B cell (primary cell): Measurements from ENCODE around the gene HS6ST2. TPM values are rescaled to one million over a fixed set of nuclear protein-coding genes. Genes with fewer than 3 reads are reported as not detected.
A peak's percentile ranks its signal among the peaks of the same experiment; 100 is the strongest.

Experiments
- ATAC-seq: fragments of 200-7000 bp; cut with Tn5 transposase; one replicate; pipeline ENCODE4 v1.10.0; 2021; ENCODE audit warnings: low read depth, mild to moderate bottlenecking, moderate number of reproducible peaks, moderate library complexity
- CTCF ChIA-PET: fragments of 350-600 bp; sonication (Branson Sonifier 250); formaldehyde crosslinking; loops from one replicate; lab custom pipeline; 2021; ENCODE audit warnings: antibody characterized with exemption, inconsistent platforms; lab: Charles Lee
- POLR2A ChIA-PET: fragments of 350-600 bp; sonication (Branson Sonifier 250); formaldehyde crosslinking; loops from one replicate; lab custom pipeline; 2021; ENCODE audit warnings: antibody characterized with exemption; lab: Charles Lee
- DNase-seq: peaks from one replicate; pipeline ENCODE4 v3.0.0; 2013
- H2AFZ ChIP-seq: 2 replicates; pipeline ENCODE4 v1.6.1; 2012; ENCODE audit warnings: mild to moderate bottlenecking, low read depth, low read length; ENCODE audit not compliant: insufficient read depth, poor library complexity, severe bottlenecking
- H3K27ac ChIP-seq, 2 donors: 1 replicate in 1 of 2; 2 replicates in 1 of 2; pipeline ENCODE4 v1.5.1; 2012 to 2013; ENCODE audit warnings: low read length in 2 of 2, mild to moderate bottlenecking in 2 of 2, moderate library complexity in 1 of 2
- H3K27me3 ChIP-seq, 4 experiments: fragments of 200-600 bp in 1 of 4; sonication (generic) in 1 of 4; replicated peaks in 1 of 4; 1 replicate in 2 of 4; 2 replicates in 2 of 4; pipeline versions ENCODE4 v1.6.1 to v1.7.0; 2013 to 2016; ENCODE audit warnings: low read length in 3 of 4, mild to moderate bottlenecking in 2 of 4, mixed read lengths in 1 of 4, moderate library complexity in 1 of 4; ENCODE audit not compliant: insufficient read depth in 4 of 4, control insufficient read depth in 3 of 4; ENCODE audit errors: control extremely low read depth in 1 of 4
- H3K36me3 ChIP-seq, 2 experiments: replicated peaks in 1 of 2; 1 replicate in 1 of 2; 2 replicates in 1 of 2; pipeline versions ENCODE4 v1.6.1 to v1.7.1; 2013; ENCODE audit warnings: low read length in 1 of 2; ENCODE audit not compliant: insufficient read depth in 2 of 2, control insufficient read depth in 1 of 2; ENCODE audit errors: control extremely low read depth in 1 of 2, extremely low read depth in 1 of 2
- H3K4me1 ChIP-seq, 2 donors: fragments of 200-600 bp in 1 of 2; sonication (generic) in 1 of 2; 1 replicate in 1 of 2; 2 replicates in 1 of 2; pipeline versions ENCODE4 v1.5.1 to v1.6.1; 2013 to 2017; ENCODE audit warnings: low read length in 2 of 2; ENCODE audit not compliant: control insufficient read depth in 2 of 2, insufficient read depth in 2 of 2
- H3K4me2 ChIP-seq: replicated peaks from 2 replicates; pipeline ENCODE3; 2012; ENCODE audit warnings: mild to moderate bottlenecking, low read depth, low read length; ENCODE audit not compliant: poor library complexity, severe bottlenecking
- H3K4me3 ChIP-seq, 5 experiments: fragments of 200-600 bp in 1 of 5; sonication (generic) in 1 of 5; 1 replicate in 3 of 5; 2 replicates in 2 of 5; pipeline versions ENCODE4 v1.5.1 to v1.7.0; 2011 to 2016; ENCODE audit warnings: low read length in 4 of 5, mild to moderate bottlenecking in 4 of 5, low read depth in 2 of 5, control low read depth in 1 of 5, moderate library complexity in 1 of 5; ENCODE audit not compliant: insufficient read depth in 1 of 5; ENCODE audit errors: control extremely low read depth in 1 of 5, extremely low read depth in 1 of 5
- H3K79me2 ChIP-seq: fragments of 200-600 bp; sonication (generic); one replicate; pipeline ENCODE4 v1.6.0; 2016; ENCODE audit warnings: low read length; ENCODE audit not compliant: control insufficient read depth, insufficient read depth
- H3K9ac ChIP-seq: fragments of 200-600 bp; sonication (generic); 2 replicates; pipeline ENCODE4 v1.6.1; 2017; ENCODE audit warnings: mild to moderate bottlenecking, low read length, moderate library complexity
- H3K9me3 ChIP-seq, 3 donors: one replicate each; pipeline versions ENCODE4 v1.6.1 to v1.7.1; 2013; ENCODE audit warnings: low read length in 2 of 3; ENCODE audit not compliant: control insufficient read depth in 2 of 3, insufficient read depth in 1 of 3; ENCODE audit errors: control extremely low read depth in 1 of 3
- H4K20me1 ChIP-seq: 2 replicates; pipeline ENCODE4 v1.6.0; 2012; ENCODE audit warnings: mild to moderate bottlenecking, low read length; ENCODE audit not compliant: insufficient read depth, control insufficient read depth, poor library complexity, severe bottlenecking
- H3K27ac Mint-ChIP-seq: one replicate; pipeline ENCODE4 v1.8.0; 2021; ENCODE audit warnings: mixed read lengths
- H3K27me3 Mint-ChIP-seq: one replicate; pipeline ENCODE4 v1.8.0; 2021; ENCODE audit warnings: mixed read lengths
- H3K4me1 Mint-ChIP-seq: one replicate; pipeline ENCODE4 v1.8.0; 2021; ENCODE audit warnings: mixed read lengths
- H3K4me3 Mint-ChIP-seq: one replicate; pipeline ENCODE4 v1.8.0; 2021; ENCODE audit warnings: mixed read lengths
- H3K9me3 Mint-ChIP-seq: one replicate; pipeline ENCODE4 v1.8.0; 2022; ENCODE audit warnings: mixed read lengths; ENCODE audit not compliant: insufficient read depth
- CTCF ChIP-seq: fragments of 200-600 bp; IDR thresholded peaks from one replicate; pipeline ENCODE4 v1.8.0; 2022; ENCODE audit warnings: antibody characterized with exemption, mild to moderate bottlenecking
- EZH2 ChIP-seq: IDR thresholded peaks from 2 replicates; pipeline ENCODE4 v1.6.1; 2012; ENCODE audit warnings: borderline replicate concordance, low read depth, mild to moderate bottlenecking, moderate library complexity, low read length; ENCODE audit not compliant: insufficient read depth, poor library complexity, severe bottlenecking
- WGBS: methylation state at CpG from one replicate; pipeline ENCODE4 v1.1.5; 2013; ENCODE audit warnings: missing lambda C conversion rate; ENCODE audit not compliant: insufficient coverage; 5-methylcytosine and 5-hydroxymethylcytosine counted together
- intact Hi-C: fragments of 100-400 bp; cut with micrococcal nuclease; formaldehyde crosslinking; loops from one replicate; pipeline ENCODE4 v1.10.0; 2022
- polyA plus RNA-seq: library from polyadenylated mRNA; depleted of rRNA; stranded (reverse); fragments of >200 nt; gene quantifications from 2 replicates; pipeline ENCODE4 v1.2.3, GENCODE V29; 2012
- total RNA-seq, 2 donors: library from RNA; stranded (reverse); fragments of 120-200 nt in 1 of 2; gene quantifications; 1 replicate in 1 of 2; 2 replicates in 1 of 2; pipeline versions ENCODE4 v1.2.3 to v1.2.4, GENCODE V29; 2013 to 2022

Gene HS6ST2
- total and polyA plus RNA-seq, 2 donors (not counting 1 experiment from before 2014, with no cell fraction given): not detected

GRCh38 chrX:132741689-132742088, 216.7 kb downstream of the HS6ST2 start:
- H4K20me1 ChIP-seq: no peaks in the 10 kb centered on the region
- ATAC-seq (no peak), DNase-seq (no peak)
- no CpG with 5 or more reads among the region's 2 CpGs for WGBS
- H3K4me1 Mint-ChIP-seq: no peaks in the 10 kb centered on the region
- no peak overlapping the region for H3K27ac ChIP-seq
- H3K9me3 Mint-ChIP-seq: no peaks in the 10 kb centered on the region
- intact Hi-C loops: no loop called here
- H3K9me3 ChIP-seq: no peaks in the 10 kb centered on the region
- ChIA-PET CTCF (no interaction called here), POLR2A (no interaction called here)
- TF ChIP-seq EZH2: no peak
- TF ChIP-seq CTCF: no peak
- no peak overlapping the region for H3K27ac Mint-ChIP-seq
- H3K27me3 Mint-ChIP-seq: peaks cover 3% of the 10 kb centered on the region
- H3K4me3 ChIP-seq: no peak overlapping the region
- no peaks in the 10 kb centered on the region for H3K79me2 ChIP-seq
- no peak overlapping the region for H2AFZ ChIP-seq
- H3K36me3 ChIP-seq: no peaks in the 10 kb centered on the region
- H3K9ac ChIP-seq: no peak overlapping the region
- H3K27me3 ChIP-seq: peaks cover 0 to 3% (median 0%) of the 10 kb centered on the region in 4 experiments
- H3K4me3 Mint-ChIP-seq: no peak overlapping the region
- H3K4me2 ChIP-seq: no peak overlapping the region
- H3K4me1 ChIP-seq: no peaks in the 10 kb centered on the region

GRCh38 chrX:132740316-132741123, 217.9 kb downstream of the HS6ST2 start:
- H3K9ac ChIP-seq: no peak overlapping the region
- DNase-seq (no peak), ATAC-seq (no peak)
- H3K4me1 Mint-ChIP-seq: no peaks in the 10 kb centered on the region
- WGBS: 57% methylated on average over 1 of the region's 3 CpGs
- no peaks in the 10 kb centered on the region for H3K27me3 Mint-ChIP-seq
- no peaks in the 10 kb centered on the region for H4K20me1 ChIP-seq
- no peak overlapping the region for H3K27ac Mint-ChIP-seq
- H3K4me1 ChIP-seq: no peaks in the 10 kb centered on the region
- H3K27ac ChIP-seq: no peak overlapping the region
- no peak overlapping the region for H2AFZ ChIP-seq
- CTCF ChIA-PET: interaction anchor here (0.7 kb wide), 1 partner anchor 11 kb away, joined by 3 read pairs; no protein-coding TSS in a partner anchor
- H3K4me2 ChIP-seq: no peak overlapping the region
- no peaks in the 10 kb centered on the region for H3K9me3 Mint-ChIP-seq
- peaks cover 0 to 3% (median 0%) of the 10 kb centered on the region in 4 experiments for H3K27me3 ChIP-seq
- no peaks in the 10 kb centered on the region for H3K9me3 ChIP-seq
- no peak overlapping the region for H3K4me3 Mint-ChIP-seq
- TF ChIP-seq EZH2 (no peak), CTCF (peak; percentile 20)
- H3K79me2 ChIP-seq: no peaks in the 10 kb centered on the region
- intact Hi-C loops: no loop called here
- POLR2A ChIA-PET: no interaction called here
- H3K4me3 ChIP-seq: no peak overlapping the region
- H3K36me3 ChIP-seq: no peaks in the 10 kb centered on the region
